Bone marrow (tissue), 2 donors: Measurements from ENCODE around the gene OR10A4.
"Not testable (repeated sequence)": the region's sequence is repeated elsewhere in the genome, so short reads cannot be mapped to it uniquely, and the experiment has no call there.

Source experiments
- DNase-seq, 2 donors: peaks; one replicate each; lab custom pipeline; 2025; lab: John Stamatoyannopoulos, UW

OR10A4 gene, protein sequence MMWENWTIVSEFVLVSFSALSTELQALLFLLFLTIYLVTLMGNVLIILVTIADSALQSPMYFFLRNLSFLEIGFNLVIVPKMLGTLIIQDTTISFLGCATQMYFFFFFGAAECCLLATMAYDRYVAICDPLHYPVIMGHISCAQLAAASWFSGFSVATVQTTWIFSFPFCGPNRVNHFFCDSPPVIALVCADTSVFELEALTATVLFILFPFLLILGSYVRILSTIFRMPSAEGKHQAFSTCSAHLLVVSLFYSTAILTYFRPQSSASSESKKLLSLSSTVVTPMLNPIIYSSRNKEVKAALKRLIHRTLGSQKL

GRCh38 chr11:6876325-6876724 is at the start of gene OR10A4:
OR10A4 (plus strand) TSS chr11:6876625; CDS start chr11:6876648, 23 bp downstream.
- DNase-seq = no peak

DNA sequence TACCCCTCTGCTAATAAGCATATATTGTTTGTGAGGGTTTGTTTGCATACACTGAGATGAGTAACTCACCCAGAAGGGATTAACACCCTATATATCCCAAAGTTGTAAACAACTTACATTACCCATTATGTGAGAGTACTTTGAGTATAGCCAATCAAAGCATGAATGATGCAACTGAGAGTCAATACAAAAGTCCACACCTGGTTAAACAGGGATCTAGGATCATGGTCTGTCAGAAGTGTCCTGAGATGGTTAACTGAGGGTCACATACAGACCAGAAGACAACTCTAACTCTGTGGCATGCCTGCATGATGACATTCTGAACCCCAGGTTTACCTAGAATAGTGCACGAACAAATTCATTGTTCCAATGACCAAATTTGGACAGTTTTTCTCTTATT is 48.3 kb upstream of the OR10A4 start:
- DNase-seq = no peak

- no peak for DNase-seq
Measured at GRCh38 chr11:6833356-6833755, 43.1 kb upstream of the OR10A4 start.

DNA sequence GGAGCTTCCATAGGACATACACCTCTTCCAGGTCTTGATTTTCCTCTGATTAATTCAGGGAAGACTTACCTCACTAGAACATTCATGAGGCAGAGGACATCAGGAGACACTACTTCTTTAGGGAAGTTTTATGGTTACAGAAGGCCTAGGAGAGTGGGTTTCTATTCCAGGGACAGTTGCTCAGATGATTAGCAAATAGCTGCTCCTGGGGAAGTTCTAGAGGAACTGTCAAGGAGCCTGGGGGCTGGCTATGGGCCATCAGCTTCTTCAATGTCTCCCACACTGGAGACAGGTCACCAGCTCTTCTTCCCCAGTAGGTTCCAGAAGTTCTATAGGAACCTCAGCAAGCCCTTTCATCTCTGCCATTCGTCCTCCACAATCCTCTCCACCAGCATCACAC is 42.4 kb upstream of the OR10A4 start:
- DNase-seq = no peak

GRCh38 chr11:6841694-6842093 is 34.7 kb upstream of the OR10A4 start:
- DNase-seq = no peak

GRCh38 chr11:6843670-6844069 is 32.8 kb upstream of the OR10A4 start:
- DNase-seq = no peak

DNA sequence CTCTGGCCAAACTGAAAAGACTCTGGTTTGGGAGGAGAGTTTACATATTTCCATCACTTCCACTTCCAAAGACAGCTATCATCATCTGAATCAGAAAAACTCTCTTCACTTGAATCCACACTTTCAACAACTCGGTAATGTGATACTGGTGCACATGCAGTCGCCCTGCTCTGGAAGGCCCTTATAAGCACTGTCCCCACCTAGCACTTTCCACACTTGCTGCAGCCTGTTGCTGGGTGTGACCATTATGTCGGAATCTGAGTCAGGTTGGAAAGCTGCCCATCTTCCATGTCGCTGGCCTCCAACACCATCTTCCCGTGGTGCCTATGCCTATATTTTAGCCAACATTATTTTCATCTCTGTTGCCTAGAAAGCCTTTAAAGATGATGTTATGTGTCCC is 32.1 kb upstream of the OR10A4 start:
- no peak for DNase-seq

- no peak for DNase-seq
Measured at GRCh38 chr11:6845383-6845782, 31.0 kb upstream of the OR10A4 start, which contains the start of gene OR10A5. OR10A5 (plus strand) TSS chr11:6845683; CDS start chr11:6845683, 0 bp downstream.

- DNase-seq = no peak
Measured at GRCh38 chr11:6850526-6850925, 25.9 kb upstream of the OR10A4 start.

- not testable (repeated sequence) for DNase-seq
Measured at GRCh38 chr11:6854801-6855200, 21.6 kb upstream of the OR10A4 start.

GRCh38 chr11:6855971-6856541 is 20.4 kb upstream of the OR10A4 start:
- DNase-seq = no peak

DNA sequence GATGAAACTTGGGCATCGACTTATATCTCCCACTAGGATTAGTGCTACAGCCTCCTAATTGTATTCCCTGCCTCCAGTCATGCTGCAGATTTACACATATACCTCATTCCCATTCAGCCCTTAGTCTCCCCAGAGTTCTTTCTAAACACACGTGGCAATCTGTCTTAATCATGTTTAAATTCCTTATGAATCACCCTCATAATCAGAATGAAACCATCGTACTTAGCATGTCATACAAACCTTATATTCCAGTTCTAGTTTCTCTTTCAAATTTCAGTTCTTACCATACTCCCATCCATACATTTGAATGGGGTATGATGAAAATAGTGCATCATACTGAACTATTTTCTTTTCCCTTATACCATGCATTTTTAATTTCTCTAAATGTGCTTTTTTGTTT is 19.6 kb upstream of the OR10A4 start:
- no peak for DNase-seq

DNA sequence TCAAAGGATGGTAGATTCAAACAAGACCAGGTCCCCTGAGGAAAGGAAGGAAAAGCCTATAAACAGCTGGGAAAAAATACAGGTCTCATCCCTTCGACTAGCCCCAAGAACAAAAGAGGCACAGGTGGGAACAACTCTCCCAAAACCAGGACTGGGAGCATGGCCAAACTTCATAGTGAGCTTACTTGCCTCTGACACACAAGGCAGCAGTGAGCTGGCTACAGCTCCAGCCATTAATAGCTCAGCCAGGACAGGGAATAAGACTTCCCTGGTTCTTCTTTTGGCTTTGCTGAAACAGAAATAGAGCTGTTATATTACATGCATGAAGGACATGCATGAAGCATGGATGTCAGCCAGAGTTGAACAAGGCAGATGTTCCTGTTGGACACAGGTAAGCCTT is 13.5 kb upstream of the OR10A4 start, which contains the start of gene OR10A2:
OR10A2 (plus strand) TSS at position 97 of the 400 bp plus-strand sequence. CDS start 6,698 bp downstream, outside the sequence.
- no peak for DNase-seq

DNA sequence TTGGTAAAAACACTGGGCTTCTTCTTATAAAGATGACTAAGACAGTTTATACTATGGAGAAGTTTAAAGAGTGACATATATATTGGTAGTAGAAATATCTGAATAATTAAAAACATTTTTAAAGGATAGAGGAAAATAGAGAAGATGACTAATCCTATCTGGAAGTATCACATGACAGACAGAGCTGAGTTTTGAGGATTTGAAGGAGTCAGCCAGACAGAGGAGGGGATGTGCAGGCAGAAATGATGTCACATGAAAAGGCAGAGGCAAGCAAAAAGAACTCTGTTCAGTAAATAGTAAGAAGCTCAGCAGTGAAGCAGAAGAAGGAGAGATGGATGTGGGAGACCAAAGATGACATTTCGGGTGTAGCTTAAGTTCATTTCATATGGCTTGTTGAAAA is 12.0 kb upstream of the OR10A4 start:
- no peak for DNase-seq

- no peak for DNase-seq
Measured at GRCh38 chr11:6871278-6871677, 5.1 kb upstream of the OR10A4 start.

DNA sequence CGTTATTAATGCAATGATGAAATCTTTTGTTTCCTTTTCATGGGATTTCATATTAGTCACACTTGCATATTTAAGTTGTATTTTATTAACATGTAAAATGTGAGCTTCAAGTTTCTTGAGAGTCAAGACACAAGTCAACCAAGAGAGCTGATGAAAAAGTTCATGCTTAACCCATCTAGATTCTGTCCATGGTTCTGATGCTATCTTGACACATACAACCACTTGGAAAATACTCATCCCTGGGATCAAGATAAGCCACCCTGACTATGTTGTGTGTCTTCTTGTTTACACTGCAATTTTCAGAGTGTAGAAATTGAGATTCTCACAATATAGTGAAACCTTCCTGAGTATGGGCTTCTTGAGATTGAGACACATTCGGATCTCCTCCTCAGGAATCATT is 664 bp upstream of the OR10A4 start:
- DNase-seq = no peak

- no peak for DNase-seq
Measured at GRCh38 chr11:6876914-6877313, 489 bp downstream of the OR10A4 start.

- no peak for DNase-seq
Measured at GRCh38 chr11:6882751-6883150, 6.3 kb downstream of the OR10A4 start.

DNA sequence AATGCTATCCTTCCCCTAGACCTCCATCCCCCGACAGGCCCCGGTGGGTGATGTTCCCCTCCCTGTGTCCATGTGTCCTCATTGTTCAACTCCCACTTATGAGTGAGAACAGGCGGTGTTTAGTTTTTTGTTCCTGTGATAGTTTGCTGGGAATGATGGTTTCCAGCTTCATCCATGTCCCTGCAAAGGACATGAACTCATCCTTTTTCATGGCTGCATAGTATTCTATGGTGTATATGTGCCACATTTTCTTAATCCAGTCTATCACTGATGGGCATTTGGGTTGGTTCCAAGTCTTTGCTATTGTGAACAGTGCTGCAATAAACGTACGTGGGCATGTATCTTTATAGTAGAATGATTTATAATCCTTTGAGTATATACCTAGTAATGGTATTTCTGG is 11.3 kb downstream of the OR10A4 start:
- DNase-seq = not testable (repeated sequence)

GRCh38 chr11:6888830-6889229 is 12.4 kb downstream of the OR10A4 start:
- no peak for DNase-seq

- DNase-seq = no peak
Measured at GRCh38 chr11:6889835-6890234, 13.4 kb downstream of the OR10A4 start.

DNA sequence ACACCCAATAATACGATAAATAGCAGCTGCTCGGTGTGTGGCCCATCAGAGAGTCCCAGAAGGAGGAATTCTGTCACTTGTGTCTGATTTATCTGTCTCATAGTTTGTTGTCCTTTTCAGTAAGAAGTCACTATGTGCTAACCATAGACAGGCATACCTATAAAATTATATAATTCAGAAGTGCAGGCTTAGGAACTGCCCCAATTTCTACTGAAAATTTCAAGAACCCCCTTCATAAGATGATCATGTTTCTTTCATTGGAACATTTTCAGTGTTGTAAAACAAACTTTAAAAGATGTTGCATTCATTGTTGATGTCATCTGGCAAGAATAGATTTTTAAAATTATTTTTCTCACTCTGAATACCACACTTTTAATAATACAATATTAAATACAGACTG is 16.0 kb downstream of the OR10A4 start, which contains the start of gene OR2D2:
OR2D2 (minus strand) TSS at position 101 of the 400 bp plus-strand sequence; CDS start at position 101, 0 bp downstream.
- no peak for DNase-seq

DNA sequence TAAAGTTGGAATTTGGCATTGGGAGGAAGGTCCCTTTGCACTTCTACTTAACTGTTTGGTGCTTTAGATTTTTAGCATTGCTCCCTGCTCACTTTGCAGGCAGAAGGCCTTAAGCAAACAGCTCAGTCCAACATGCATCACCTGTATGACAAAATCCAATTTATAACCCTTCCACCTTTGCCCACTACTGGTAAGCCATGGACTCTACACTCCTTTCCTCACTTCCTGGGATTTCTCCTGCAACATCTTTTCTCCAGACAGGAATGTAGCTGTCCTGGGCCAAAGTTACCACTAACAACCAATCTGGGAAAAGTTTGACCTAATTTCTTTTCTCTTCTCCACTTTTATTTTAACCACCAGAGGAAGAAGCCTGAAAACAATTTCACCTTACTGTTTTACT is 17.7 kb downstream of the OR10A4 start:
- no peak for DNase-seq

DNA sequence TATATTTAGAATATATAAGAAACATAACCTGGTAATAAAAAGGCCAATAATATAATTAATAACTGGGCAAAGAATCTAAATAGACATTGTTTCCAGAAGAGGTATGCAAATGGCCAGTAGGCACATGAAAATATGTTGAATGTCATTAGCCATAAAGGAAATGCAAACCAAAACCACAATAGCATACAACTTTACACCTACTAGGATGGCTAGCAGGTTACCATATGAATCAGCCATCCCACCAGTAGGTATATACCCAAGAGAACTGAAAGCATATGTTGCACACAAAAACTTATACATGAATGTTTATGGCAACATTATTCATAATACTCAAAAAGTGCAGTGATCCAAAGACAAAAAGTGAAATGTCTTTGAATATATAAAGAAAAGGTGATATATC is 18.6 kb downstream of the OR10A4 start:
- DNase-seq = no peak
